ENCODE results near the gene GRAMD1B.

Gene GRAMD1B

GRCh38 chr11:123611698-123612097, 181.6 kb downstream of the GRAMD1B start:
- in situ Hi-C loops (cut with HindIII; ENCODE audit: low sequenced_read_pairs) = no loop called here
- DNase-seq (ENCODE audit: low read depth, low spot score) = no peak
- H3K4me3 ChIP-seq (ENCODE audit: low read depth, low read length) = no peak overlapping the region
- TF ChIP-seq CTCF (IDR thresholded peaks at IDR 0.05; ENCODE audit: low read depth, low read length) = no peak

GRCh38 chr11:123616505-123617198, 186.6 kb downstream of the GRAMD1B start:
- DNase-seq (ENCODE audit: low read depth, low spot score) = peak; percentile 37
- no peak overlapping the region for H3K4me3 ChIP-seq (ENCODE audit: low read depth, low read length)
- in situ Hi-C loops (cut with HindIII; ENCODE audit: low sequenced_read_pairs) = no loop called here
- no peak for TF ChIP-seq CTCF (IDR thresholded peaks at IDR 0.05; ENCODE audit: low read depth, low read length)

GRCh38 chr11:123622576-123622975, 192.5 kb downstream of the GRAMD1B start:
- in situ Hi-C loops (cut with HindIII; ENCODE audit: low sequenced_read_pairs) = no loop called here
- DNase-seq (ENCODE audit: low read depth, low spot score) = no peak
- H3K4me3 ChIP-seq (ENCODE audit: low read depth, low read length) = no peak overlapping the region
- TF ChIP-seq CTCF (IDR thresholded peaks at IDR 0.05; ENCODE audit: low read depth, low read length) = no peak

- in situ Hi-C loops (cut with HindIII; ENCODE audit: low sequenced_read_pairs) = no loop called here
- no peak for TF ChIP-seq CTCF (IDR thresholded peaks at IDR 0.05; ENCODE audit: low read depth, low read length)
- DNase-seq (ENCODE audit: low read depth, low spot score) = no peak
- no peak overlapping the region for H3K4me3 ChIP-seq (ENCODE audit: low read depth, low read length)
Measured at GRCh38 chr11:123624974-123625373, 194.9 kb downstream of the GRAMD1B start.

- DNase-seq (ENCODE audit: low read depth, low spot score) = no peak
- no peak overlapping the region for H3K4me3 ChIP-seq (ENCODE audit: low read depth, low read length)
- in situ Hi-C loops (cut with HindIII; ENCODE audit: low sequenced_read_pairs) = no loop called here
- TF ChIP-seq CTCF (IDR thresholded peaks at IDR 0.05; ENCODE audit: low read depth, low read length) = no peak
Measured at GRCh38 chr11:123628936-123629683, 199.0 kb downstream of the GRAMD1B start.

GRCh38 chr11:123630126-123630608, 200.1 kb downstream of the GRAMD1B start:
- DNase-seq (ENCODE audit: low read depth, low spot score) = no peak
- in situ Hi-C loops (cut with HindIII; ENCODE audit: low sequenced_read_pairs) = no loop called here
- no peak overlapping the region for H3K4me3 ChIP-seq (ENCODE audit: low read depth, low read length)
- TF ChIP-seq CTCF (IDR thresholded peaks at IDR 0.05; ENCODE audit: low read depth, low read length) = no peak
